Panc1 (cell line): ENCODE measurements around the gene PUS3.

Experiments used
- CTCF ChIP-seq: fragments of 450-650 bp; IDR thresholded peaks from 2 replicates; pipeline ENCODE4 v1.5.1; 2017; ENCODE audit warnings: mild to moderate bottlenecking
- REST ChIP-seq, 2 experiments: IDR thresholded peaks; 2 replicates each; pipeline ENCODE4 v1.6.1; 2011 to 2012; ENCODE audit warnings: low read depth in 2 of 2, control low read depth in 1 of 2, low read length in 1 of 2, mild to moderate bottlenecking in 1 of 2, moderate library complexity in 1 of 2; ENCODE audit not compliant: insufficient read depth in 1 of 2

GRCh38 chr11:125922156-125922555, 19.1 kb upstream of the PUS3 start:
- no peak for TF ChIP-seq CTCF
- TF ChIP-seq REST (IDR thresholded peaks at IDR 0.05; ENCODE audit: insufficient read depth in 1 of 2, low read depth in 2 of 2, low read length in 1 of 2), result no peak
